Measurements from ENCODE around the gene MAPK8IP2.
"Not testable (repeated sequence)": the region's sequence is repeated elsewhere in the genome, so short reads cannot be mapped to it uniquely, and the experiment has no call there.

The MAPK8IP2 gene

DNA sequence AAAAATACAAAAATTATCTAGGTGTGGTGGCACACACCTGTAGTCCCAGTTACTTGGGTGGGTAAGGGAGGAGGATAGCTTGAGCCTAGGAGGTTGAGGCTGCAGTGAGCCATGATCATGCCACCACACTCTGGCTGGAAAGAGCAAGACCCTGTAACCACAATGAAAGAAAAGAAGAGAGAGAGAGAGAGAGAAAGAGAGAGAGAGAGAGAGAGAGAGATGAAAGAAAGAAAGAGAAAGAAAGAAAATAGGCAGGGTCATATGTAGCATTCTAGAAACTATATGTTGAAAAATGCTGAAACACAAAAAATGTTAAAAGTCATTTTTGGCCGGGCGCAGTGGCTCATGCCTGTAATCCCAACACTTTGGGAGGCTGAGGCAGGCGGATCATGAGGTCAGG is 13.7 kb downstream of the MAPK8IP2 start:
- DNase-seq: not testable (repeated sequence)

DNA sequence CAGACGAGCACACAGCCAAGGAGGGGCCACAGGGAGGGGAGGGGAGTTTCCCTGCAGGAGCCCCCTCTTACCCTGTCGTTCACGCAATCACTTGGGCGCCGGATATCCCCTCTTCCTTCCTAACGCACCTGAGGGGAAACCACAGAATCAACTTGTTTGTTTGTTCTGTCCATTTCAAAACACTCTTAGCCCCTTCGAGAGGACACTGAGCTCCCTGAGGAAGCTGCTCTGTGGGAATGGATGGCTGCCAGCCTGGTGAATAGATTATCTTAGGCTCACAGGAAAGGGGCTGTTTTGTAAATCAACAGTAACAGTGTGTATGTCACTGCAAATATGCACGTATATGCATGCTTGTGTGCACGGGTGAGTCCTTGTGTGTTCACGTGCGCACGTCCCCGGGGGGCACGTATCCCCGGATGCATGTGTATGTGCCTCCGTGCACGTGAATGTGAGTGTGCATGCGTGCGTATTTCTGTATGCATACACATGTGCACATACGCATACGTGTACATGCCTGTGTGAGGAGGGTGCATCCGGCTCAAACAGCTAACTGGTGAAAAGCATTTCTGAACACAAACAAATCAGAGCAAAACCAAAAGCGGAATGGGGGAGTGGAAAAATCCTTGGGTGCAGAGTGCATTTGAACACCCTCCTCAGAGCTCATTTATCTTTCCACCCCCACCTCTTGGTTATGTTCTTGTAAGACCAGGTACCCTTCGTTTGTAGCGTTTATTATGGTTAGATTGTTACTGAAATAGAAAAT is 20.2 kb downstream of the MAPK8IP2 start:
- peak; percentile 68 to 89 for DNase-seq

DNA sequence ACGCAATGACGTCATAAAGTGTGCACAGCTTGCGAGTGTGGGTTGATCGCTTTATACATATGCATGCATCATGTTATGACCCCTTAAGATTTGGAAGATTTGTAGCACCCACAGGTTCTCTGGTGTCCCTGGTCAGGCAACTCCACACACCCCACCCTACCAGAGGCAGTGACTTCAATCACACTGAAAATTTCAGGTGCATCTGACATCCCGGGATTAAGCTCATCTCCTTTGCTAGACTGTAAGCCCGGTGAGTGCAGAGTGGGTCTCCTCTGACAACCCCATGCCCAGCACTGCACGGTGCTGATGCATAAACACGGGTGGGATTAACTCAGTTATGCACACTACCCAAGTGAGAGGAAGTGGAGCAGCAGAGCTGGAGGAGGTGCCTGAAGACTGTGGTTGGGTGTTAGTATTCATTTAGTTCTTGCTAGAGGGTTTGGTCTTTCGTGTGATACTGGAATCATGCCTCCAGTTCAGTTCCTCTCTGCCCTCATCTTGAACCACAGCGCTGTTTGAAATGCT is 20.8 kb downstream of the MAPK8IP2 start:
- DNase-seq: peak; percentile 55 to 58

DNA sequence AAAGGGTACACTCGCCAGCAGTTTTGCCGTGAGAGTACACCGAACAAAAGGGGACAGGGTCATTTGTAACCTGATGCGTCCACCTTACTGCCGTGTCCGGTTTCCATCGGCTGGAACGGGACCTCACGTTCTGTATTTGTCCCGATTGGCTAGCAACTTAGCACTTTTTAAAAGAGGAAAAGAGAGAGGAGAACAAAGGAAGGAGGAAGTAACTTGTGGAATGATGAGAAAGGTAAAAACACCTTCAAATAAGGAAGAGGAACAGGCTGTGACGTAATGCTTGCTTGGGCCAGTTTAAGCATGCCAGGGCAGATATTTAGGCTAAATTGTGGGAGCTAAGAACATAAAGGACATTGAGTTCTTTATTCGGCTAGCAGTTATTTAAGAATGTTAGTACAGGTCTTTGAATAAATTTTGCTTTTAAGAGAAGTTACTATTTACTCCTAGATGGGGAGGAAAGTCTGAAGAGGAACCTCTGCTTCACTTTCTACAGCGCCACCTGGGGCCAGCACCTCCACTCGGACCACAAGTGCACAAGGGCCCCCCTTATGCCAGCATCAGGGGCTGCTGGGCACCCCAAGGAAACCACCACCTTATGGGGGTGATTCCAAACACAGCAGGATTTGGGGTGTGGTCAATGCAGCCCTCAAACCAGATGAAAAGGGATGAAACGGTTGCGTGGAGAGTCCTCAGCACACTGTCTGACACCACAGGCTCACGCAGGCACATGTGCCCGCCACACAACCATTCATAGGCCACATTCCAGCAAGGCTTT is 21.5 kb downstream of the MAPK8IP2 start:
- DNase-seq: peak; percentile 32 to 40

DNA sequence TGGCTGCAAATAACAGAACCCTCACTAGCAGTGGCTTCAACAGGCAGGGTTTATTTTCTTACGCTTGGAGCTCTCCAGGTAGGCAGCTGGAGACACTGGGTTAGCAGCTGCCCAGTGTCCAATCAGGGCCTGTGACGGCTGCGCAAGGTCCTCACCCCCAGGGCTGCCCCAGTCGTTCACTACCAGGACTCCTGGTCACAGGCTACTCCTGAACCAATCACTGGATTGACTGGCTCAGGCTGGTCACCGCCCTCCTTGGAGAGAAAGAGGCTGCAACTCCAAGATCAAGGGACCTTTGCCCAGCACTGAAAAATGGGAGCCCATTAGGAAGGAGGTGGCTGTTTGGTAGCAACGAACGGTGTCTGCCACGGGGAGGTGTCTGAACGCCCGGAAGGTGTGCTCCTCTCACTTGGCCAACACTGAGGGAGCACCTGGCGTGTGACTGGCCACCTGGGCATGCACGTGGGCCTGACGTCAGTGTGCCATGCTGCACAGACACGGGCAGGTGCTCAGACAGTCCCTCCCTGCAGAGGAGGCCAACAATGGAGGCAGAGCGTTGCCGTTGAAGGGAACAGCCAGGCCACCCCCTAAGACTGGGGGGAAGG is 22.2 kb downstream of the MAPK8IP2 start:
- DNase-seq: no peak

DNA sequence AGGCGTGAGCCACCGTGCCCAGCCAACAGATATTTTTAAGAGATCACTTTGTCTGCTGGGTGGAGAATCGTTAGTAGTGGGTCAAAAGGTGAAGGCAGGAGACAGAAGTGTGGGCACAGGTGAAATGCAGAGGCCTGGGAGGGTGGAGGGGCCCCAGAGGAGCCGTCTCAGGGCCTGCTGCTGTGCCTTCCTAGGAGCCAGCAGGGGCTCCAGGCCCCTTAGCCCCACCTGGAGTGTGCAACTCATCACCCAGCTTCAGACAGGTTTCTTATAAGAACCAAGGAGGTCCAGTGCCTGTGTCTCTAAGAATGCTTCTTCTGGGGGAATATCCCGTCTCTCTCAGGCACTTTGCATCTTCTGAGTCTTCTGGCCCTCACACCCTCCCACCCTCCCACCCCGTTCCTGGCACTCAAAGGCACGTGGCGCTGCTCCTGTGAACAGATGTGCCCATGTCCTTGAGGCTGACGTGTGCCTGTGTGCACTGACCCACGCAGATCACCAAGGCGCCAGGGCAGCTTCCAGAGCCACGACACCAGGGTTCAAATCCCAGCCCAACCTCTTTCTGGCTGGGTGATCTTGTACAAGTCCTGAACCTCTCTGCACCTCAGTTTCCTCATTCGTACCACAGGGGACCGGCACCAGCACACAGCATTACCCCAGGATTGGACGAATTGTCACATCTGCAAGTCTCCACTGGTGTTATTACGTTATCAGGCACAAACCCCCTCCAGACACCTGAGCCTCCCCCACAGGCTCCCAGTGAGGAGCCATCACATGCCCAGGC is 23.9 kb downstream of the MAPK8IP2 start:
- DNase-seq: no peak

DNA sequence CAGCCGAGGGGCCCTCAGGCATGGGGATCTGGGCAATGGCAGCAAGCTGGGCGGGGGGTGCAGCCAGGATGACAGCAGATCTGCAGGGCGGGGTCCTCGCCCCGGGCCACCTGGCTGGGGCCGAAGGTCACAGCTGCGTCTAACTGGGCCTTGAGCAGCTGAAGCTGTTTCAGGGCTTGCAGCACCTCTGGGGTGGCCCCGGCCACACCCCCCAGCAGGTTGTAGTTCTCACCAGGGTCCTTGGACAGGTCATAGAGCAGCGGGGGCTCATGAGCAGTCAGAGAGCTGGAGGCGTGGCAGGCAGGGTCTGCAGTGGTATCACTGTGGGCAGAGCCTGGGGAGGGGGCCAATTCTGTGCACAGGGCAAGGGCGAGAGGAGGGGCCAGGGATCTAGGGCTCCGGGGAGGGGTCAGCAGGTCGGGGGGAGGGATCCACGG is 24.6 kb downstream of the MAPK8IP2 start:
- no peak for DNase-seq

DNA sequence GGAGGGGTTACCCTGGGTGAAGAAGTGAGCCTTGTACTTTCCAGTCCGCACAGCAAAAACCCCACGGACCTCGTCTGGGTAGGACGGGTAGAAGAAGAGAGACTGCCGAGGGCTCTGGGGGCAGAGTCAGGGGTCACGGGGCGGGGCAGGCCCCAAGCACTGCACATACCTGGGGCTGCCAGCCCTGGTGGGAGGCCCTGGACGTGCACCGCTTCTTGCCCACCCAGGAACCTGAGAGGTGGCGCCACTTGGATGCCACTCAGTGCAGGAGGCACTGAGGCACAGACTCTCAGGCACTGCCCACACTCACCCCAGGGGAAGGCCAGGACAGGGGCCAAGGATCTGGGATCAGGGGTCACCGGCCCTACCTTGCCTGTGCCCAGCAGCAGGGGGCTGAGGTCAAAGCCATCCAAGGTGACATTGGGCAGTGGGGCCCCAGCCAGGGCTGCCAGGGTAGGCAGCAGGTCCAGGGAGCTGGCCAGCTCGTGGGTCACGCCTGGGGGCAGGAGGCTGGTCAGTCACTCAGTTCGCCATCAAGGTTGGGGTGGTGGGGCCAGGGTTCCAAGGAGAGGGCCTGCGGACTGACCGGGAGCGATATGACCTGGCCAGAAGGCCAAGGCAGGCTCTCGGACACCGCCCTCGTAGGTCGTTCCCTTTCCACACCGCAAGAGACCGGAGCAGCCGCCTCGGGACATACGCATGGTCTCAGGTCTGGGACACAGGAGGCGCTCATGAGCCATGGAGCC is 25.1 kb downstream of the MAPK8IP2 start:
- no peak for DNase-seq

DNA sequence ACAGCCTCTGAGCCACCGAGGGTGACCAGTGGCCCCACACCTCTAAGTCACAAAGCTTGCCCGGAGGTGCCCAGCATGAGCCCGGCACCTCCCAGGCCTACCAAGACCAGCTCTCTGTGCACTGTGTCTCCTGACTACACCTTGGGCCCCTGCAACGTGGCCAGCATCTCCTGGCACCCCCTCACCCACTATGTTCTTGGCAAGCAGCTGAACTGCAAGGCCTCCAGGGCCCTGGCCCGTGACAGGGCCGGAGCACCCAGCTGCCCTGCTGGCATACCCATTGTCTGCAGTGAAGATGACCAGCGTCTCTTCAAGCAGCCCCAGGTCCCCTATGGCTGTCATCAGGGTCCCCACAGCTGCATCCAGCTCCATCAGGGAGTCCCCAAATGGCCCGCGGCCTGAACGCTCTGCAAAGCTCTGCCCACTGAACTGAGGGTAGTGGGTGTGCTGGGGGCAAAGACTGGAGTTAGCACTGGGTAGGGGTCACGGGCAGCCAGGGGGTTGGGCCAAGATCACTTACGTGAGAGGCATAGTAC is 25.8 kb downstream of the MAPK8IP2 start:
- no peak for DNase-seq

DNA sequence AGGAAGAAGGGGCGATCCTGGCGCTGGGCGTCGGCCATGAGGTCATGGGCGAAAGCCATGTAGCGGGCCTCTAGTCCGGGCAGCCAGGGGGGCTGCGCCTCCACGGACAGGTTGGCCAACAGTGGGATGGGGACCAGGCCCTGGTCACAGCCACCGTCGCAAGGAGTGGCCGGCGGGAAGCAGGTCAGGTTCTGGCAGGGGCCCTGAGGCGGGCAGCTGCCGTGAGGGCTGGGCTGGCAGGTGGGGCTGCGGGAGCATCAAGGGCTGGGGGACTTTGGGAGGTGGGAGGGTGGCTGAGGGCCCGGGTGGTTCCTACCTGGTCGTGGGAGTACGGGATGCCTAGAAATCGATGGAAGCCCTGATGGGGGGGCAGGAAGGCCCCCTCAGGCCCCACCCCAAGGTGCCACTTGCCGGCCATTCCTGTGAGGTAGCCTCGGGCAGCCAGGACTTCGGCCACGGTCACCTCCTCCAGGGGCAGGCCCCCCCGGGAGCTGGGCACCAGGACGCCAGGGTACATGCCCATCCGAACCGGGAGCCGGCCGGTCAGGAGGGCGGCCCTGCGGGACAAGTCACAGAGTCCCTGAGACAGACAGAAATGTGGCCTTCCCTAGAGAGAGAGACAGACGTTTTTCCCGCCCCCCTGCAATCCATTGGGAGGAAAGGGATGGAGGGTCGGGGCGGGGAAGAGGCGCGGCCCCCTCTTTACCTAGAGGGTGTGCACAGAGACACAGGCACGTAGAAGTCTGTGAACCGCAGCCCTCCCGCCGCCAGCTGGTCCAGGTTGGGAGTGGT is 26.5 kb downstream of the MAPK8IP2 start:
- DNase-seq: no peak

DNA sequence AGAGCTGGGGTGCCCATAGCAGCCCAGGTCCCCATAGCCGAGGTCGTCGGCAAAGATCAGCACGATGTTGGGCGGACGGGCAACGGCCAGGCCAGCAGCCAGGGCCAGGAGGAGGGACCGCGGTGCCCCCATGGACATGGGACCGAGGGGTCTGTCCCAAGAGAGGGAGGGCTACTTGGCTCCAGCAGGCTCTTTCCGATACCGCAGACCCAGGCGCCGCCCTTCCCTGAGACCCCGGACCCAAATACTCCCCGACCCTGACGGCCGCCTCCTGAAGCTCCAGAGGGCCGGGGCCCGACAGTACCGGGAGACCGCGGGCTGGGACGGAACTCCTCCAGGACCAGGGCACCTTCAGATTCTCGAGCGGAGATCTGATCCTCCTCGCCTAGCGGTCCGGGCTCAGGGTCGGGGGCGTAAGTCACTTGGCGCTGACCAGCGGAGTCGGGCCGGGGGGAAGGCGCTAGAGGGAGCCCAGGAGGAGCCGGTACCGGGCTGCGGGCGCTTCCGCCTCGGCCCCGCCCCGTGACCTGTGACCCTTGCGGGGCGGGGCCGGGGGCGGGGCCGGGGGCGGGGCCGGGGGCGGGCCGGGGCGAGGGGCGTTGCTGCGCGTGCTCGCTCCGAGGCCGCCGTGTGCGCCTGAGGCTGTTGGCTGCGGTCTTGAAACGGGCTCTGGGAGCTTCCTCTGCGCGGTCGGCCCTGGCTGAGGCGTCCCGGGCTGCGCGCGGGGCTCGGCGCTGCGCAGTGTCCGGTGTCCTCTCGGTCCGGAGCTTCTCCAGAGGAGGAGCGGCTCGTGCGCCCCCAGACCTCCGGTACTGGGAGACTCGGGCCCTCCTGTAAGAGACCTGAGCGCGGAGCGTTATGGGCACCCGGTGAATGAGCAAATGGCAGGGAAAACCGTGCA is 27.3 kb downstream of the MAPK8IP2 start, which contains the start of gene ARSA:
Gene ARSA, minus strand, starts transcription at position 511 of the 901 bp plus-strand sequence. Its CDS starts 373 bp downstream, at position 138.
- peak; percentile 83 to 86 for DNase-seq

DNA sequence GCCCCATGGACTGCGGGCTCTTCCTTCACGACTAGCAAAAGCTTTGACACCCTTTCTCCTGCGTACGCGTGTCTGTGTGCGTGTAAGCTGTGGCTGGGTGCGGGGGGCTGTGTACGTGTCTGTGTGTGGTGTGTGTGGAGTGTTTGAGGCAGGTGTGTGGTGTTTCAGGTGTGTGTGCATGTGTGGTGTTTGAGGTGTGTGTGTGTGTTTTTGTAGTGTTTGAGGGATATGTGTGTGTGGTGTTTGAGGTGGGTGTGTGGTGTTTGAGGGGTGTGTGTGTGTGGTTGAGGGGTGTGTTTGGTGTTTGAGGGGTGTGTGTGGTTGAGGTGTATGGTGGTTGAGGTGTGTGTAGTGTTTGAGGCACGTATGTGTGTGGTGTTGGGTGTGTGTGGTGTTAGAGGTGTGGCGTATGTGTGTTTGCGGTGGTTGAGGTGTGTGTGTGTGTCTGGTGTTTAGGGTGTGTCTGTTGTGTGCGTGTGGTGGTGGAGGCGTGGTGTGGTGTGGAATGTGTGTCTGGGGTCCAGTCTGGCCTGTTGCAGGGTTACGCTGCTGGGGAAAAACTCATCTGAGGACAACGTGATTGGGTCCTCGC is 28.0 kb downstream of the MAPK8IP2 start:
- DNase-seq: peak; percentile 64 to 70

DNA sequence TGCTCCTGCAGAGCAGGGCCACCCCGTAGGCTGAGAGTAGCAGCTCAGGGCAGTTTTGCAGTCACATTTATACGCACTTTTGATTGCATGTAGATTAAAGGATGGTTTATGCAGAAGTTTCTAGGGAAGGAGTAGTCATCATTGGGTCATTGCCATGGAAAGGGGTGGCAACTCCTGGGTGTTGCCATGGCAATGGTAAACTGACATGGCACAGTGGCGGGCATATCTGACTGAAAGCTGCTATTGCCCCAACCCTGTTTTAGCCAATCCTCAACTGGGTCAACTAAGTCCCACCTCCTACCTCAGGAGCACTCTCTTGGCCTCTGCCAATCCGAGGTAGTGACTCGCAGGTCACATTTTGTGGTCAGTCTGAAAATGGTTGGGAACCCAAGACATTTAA is 29.8 kb downstream of the MAPK8IP2 start:
- DNase-seq: no peak

DNA sequence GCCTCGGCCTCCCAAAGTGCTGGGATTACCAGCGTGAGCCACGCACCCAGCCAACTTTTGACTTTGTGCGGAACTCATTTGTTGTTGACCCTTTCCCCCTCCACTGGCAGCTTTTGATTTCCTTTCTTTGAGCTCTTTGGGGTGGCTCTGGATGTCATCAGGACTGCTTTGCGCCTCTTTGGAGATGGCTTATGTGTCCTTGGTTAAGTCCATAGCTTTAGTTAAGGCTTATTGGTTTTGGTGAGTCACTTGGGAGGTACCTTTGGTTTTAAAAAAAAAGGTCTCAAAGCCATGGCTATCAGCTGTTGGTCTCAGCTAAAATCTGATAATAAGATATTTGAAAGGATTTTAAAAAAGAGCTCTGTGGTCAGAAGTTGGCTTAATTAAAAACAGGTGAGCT is 32.5 kb downstream of the MAPK8IP2 start:
- DNase-seq: no peak

DNA sequence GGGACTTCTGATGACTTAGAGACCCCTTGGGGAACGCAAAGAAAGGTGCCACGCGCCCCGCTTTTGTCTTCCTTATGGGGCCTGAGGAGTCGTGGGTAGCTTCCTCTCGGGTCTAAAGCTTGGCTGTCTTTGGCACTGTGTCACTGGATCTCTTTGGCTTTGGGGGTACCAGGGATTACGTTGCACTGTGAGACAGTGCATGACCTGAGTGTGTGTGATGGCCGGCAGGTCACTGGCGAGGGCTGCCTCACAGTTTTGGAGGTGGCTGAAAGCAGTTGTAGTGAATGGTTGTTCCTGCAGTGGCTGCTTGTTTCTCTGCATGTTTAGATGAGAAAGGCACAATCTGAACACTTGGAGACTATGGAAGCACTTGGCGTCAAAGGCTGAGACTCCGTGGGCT is 33.2 kb downstream of the MAPK8IP2 start:
- DNase-seq: no peak

DNA sequence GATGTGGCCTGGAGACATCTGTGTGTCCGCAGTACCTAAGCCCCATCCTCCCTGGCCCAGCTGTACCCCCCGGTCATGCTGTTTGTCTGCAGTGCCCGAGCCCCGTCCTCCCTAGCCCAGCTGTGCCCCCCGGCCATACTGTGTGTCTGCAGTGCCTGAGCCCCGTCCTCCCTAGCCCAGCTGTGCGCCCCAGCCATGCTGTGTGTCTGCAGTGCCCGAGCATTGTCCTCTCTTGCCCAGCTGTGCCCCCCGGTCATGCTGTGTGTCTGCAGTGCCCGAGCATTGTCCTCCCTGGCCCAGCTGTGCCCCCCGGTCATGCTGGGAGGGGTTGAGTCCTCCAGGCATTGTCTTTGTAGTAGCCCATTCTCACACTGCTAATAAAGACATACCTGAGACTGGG is 35.0 kb downstream of the MAPK8IP2 start:
- DNase-seq: no peak

DNA sequence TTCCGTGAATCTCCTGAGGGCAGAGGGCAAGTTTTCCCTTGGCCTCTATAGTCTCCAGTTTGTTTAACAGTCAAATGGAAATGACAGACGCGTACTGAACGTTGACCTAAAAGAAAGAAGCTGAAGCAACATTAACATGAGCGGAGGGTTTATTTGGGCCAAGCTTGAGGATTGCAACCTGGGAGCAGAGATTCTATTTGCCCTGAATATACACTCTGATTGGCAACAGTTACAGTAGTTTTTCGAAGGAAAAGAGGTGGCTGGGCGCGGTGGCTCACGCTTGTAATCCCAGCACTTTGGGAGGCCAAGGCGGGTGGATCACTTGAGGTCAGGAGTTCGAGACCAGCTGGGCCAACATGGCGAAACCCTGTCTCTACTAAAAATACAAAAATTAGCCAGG is 39.7 kb downstream of the MAPK8IP2 start:
- not testable (repeated sequence) for DNase-seq

DNA sequence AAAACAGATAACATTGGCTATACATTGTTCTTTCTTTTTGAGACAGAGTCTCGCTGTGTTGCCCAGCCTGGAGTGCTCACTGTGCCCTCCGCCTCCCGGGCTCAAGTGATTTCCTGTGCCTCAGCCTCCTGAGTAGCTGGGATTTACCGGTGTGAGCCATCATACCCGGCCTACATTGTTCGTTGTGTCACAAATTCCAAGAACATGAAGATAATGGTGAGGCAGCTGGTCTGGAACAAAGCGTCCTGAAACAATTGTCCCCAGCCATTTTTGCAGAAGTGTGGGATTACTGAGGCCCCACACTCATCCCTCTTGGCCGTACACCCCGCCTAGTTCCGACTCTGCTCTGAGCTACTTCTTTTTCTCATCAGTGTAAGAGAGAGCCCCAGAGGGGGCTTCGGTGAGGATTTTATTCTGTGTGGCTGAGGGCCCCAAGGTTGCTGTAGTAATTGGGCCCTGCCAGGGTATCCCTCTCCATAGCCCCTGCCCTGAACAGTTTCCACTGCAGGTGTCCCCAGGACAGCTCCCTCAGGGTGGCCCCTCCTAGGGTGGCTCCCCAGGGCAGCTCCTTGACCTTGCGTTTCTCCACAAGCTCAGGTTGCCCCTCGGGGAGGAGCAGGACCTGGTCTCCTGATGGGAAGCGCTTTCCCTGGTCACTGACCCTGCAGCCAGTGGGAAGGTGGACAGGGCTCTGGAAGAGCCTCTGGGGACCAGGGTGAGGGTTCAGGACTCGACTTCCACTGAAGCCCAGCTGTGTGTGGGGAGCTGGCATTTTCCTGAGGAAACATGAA is 40.5 kb downstream of the MAPK8IP2 start:
- no peak for DNase-seq

Measured in CD4-positive, alpha-beta T cell treated with Interleukin-1 beta for 1 hour (primary cell).